ENCODE measurements around the gene GPR176.

The GPR176 gene

DNA sequence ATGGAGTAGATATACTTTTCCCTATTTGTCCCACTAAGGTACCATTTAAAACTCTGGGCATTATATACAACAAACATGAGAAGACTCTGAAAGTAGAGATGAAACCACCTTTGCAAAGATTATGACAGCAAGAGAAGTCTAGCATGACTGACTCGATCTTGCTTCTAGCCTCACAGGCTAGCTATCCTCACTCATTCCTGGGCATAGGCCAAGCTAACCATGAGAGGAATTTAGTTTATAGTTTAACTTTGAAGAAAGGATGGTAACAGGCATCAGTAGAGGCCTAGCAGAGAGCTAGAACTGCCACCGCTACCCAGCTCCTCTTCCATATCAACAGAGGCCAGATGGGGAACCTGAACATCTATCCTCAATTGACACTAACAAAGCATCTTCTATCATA is 74.0 kb downstream of the GPR176 start (continued):
- TF ChIP-seq, protein P1, sequence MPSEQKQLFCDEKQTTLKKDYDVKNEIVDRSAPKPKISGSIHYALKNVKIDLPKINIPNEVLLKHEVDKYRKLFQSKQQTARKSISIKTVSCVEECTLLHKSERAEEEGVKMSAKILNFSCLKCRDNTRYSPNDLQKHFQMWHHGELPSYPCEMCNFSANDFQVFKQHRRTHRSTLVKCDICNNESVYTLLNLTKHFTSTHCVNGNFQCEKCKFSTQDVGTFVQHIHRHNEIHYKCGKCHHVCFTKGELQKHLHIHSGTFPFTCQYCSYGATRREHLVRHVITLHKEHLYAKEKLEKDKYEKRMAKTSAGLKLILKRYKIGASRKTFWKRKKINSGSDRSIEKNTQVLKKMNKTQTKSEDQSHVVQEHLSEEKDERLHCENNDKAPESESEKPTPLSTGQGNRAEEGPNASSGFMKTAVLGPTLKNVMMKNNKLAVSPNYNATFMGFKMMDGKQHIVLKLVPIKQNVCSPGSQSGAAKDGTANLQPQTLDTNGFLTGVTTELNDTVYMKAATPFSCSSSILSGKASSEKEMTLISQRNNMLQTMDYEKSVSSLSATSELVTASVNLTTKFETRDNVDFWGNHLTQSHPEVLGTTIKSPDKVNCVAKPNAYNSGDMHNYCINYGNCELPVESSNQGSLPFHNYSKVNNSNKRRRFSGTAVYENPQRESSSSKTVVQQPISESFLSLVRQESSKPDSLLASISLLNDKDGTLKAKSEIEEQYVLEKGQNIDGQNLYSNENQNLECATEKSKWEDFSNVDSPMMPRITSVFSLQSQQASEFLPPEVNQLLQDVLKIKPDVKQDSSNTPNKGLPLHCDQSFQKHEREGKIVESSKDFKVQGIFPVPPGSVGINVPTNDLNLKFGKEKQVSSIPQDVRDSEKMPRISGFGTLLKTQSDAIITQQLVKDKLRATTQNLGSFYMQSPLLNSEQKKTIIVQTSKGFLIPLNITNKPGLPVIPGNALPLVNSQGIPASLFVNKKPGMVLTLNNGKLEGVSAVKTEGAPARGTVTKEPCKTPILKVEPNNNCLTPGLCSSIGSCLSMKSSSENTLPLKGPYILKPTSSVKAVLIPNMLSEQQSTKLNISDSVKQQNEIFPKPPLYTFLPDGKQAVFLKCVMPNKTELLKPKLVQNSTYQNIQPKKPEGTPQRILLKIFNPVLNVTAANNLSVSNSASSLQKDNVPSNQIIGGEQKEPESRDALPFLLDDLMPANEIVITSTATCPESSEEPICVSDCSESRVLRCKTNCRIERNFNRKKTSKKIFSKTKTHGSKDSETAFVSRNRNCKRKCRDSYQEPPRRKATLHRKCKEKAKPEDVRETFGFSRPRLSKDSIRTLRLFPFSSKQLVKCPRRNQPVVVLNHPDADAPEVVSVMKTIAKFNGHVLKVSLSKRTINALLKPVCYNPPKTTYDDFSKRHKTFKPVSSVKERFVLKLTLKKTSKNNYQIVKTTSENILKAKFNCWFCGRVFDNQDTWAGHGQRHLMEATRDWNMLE (tag by site-specific recombination; conservative IDR thresholded peaks at IDR 0.05; ENCODE audit: low read depth), result no peak
- TF ChIP-seq, protein P2, sequence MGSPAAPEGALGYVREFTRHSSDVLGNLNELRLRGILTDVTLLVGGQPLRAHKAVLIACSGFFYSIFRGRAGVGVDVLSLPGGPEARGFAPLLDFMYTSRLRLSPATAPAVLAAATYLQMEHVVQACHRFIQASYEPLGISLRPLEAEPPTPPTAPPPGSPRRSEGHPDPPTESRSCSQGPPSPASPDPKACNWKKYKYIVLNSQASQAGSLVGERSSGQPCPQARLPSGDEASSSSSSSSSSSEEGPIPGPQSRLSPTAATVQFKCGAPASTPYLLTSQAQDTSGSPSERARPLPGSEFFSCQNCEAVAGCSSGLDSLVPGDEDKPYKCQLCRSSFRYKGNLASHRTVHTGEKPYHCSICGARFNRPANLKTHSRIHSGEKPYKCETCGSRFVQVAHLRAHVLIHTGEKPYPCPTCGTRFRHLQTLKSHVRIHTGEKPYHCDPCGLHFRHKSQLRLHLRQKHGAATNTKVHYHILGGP (tag by site-specific recombination; IDR thresholded peaks at IDR 0.05), result no peak

DNA sequence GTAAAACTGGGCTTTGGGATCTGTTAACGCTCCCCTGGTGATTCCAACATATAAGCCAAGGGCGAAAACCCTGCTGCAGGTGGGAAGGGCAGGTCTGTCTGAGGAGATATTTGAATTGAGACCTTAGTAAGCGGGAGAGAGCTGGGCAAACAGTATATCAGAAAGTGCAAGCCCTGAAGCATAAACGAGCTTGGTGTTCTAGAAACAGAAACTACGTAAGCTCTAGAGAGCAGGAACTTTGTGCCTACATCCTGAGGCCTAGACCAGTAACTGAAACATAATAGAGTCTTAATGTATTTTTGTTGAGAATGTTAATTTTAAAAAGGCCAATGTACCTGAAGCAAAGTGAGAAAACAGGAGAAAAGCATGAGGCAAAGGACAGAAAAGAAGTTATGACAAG is 74.5 kb downstream of the GPR176 start:
- H3K4me1 ChIP-seq (ENCODE audit: control insufficient read depth, insufficient read depth, low read length), result no peaks in the 10 kb centered on the region
- CTCF ChIA-PET, result no interaction called here
- H3K36me3 ChIP-seq (ENCODE audit: control insufficient read depth in 2 of 2, insufficient read depth in 1 of 2, low read length in 2 of 2), result no peaks in the 10 kb centered on the region
- no peaks in the 10 kb centered on the region for H3K9me3 ChIP-seq (ENCODE audit: control insufficient read depth, insufficient read depth, low read depth, low read length)
- TF ChIP-seq, protein P3, sequence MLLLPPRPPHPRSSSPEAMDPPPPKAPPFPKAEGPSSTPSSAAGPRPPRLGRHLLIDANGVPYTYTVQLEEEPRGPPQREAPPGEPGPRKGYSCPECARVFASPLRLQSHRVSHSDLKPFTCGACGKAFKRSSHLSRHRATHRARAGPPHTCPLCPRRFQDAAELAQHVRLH (tag by site-specific recombination; IDR thresholded peaks at IDR 0.05), result no peak
- TF ChIP-seq KLF16 (tag by site-specific recombination; IDR thresholded peaks at IDR 0.05) (no peak), GLI2 (tag by site-specific recombination; IDR thresholded peaks at IDR 0.05; ENCODE audit: borderline replicate concordance, low read depth) (no peak), ZBTB1 (tag by site-specific recombination; IDR thresholded peaks at IDR 0.05) (no peak), MZF1 (tag by site-specific recombination; IDR thresholded peaks at IDR 0.05; ENCODE audit: borderline replicate concordance) (no peak), YY2 (tag by site-specific recombination; IDR thresholded peaks at IDR 0.05) (no peak), SP3 (tag by site-specific recombination; IDR thresholded peaks at IDR 0.05) (no peak), ZBTB8A (tag by site-specific recombination; IDR thresholded peaks at IDR 0.05) (no peak)
- TF ChIP-seq, protein P4, sequence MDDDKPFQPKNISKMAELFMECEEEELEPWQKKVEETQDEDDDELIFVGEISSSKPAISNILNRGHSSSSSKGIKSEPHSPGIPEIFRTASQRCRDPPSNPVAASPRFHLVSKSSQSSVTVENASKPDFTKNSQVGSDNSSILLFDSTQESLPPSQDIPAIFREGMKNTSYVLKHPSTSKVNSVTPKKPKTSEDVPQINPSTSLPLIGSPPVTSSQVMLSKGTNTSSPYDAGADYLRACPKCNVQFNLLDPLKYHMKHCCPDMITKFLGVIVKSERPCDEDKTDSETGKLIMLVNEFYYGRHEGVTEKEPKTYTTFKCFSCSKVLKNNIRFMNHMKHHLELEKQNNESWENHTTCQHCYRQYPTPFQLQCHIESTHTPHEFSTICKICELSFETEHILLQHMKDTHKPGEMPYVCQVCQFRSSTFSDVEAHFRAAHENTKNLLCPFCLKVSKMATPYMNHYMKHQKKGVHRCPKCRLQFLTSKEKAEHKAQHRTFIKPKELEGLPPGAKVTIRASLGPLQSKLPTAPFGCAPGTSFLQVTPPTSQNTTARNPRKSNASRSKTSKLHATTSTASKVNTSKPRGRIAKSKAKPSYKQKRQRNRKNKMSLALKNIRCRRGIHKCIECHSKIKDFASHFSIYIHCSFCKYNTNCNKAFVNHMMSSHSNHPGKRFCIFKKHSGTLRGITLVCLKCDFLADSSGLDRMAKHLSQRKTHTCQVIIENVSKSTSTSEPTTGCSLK (tag by site-specific recombination; IDR thresholded peaks at IDR 0.05), result no peak
- POLR2A ChIA-PET, result no interaction called here
- H3K4me3 ChIP-seq (ENCODE audit: low read depth, low read length), result no peak overlapping the region
- no peak overlapping the region for H3K27ac ChIP-seq (ENCODE audit: extremely low read depth, low read depth, low read length)

DNA sequence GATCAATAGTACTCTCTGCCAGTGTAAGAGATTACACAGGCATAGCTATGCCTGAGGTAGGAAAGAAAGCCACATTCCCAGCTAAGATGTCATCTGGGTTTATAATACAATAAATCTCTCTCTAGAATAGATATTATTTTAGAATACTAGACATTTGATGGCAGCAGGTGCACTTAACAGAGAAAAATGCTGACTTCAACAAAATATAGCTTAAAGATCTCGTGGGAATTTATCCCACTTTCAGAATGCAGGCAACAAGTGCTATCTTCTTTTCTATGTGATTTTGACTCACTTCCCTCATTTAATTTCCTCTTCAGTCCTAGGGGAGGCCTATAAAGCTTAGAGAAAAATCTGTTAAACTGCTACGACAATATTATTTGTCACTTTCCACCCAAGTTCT is 76.5 kb downstream of the GPR176 start:
- ChIA-PET CTCF (interaction anchor here (0.8 kb wide), 1 partner anchor 25 kb away, joined by 7 read pairs; no protein-coding TSS in a partner anchor), POLR2A (no interaction called here)
- H3K9me3 ChIP-seq (ENCODE audit: control insufficient read depth, insufficient read depth, low read depth, low read length), result no peaks in the 10 kb centered on the region
- no peaks in the 10 kb centered on the region for H3K4me1 ChIP-seq (ENCODE audit: control insufficient read depth, insufficient read depth, low read length)
- H3K27ac ChIP-seq (ENCODE audit: extremely low read depth, low read depth, low read length), result no peak overlapping the region
- no peaks in the 10 kb centered on the region for H3K36me3 ChIP-seq (ENCODE audit: control insufficient read depth in 2 of 2, insufficient read depth in 1 of 2, low read length in 2 of 2)
- TF ChIP-seq, protein P5, sequence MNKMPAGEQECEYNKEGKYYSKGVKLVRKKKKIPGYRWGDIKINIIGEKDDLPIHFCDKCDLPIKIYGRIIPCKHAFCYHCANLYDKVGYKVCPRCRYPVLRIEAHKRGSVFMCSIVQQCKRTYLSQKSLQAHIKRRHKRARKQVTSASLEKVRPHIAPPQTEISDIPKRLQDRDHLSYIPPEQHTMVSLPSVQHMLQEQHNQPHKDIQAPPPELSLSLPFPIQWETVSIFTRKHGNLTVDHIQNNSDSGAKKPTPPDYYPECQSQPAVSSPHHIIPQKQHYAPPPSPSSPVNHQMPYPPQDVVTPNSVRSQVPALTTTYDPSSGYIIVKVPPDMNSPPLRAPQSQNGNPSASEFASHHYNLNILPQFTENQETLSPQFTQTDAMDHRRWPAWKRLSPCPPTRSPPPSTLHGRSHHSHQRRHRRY (tag by site-specific recombination; IDR thresholded peaks at IDR 0.05), result no peak
- TF ChIP-seq ZNF670 (tag by site-specific recombination; IDR thresholded peaks at IDR 0.05; ENCODE audit: low read depth), result no peak
- TF ChIP-seq ZNF664 (tag by site-specific recombination; IDR thresholded peaks at IDR 0.05), result no peak
- no peak for TF ChIP-seq ZSCAN16 (tag by site-specific recombination; IDR thresholded peaks at IDR 0.05)
- TF ChIP-seq RBAK (tag by site-specific recombination; IDR thresholded peaks at IDR 0.05), result no peak
- TF ChIP-seq ZNF560 (tag by site-specific recombination; IDR thresholded peaks at IDR 0.05; ENCODE audit: borderline replicate concordance), result no peak
- no peak for TF ChIP-seq ZNF132 (tag by site-specific recombination; IDR thresholded peaks at IDR 0.05; ENCODE audit: borderline replicate concordance)
- no peak overlapping the region for H3K4me3 ChIP-seq (ENCODE audit: low read depth, low read length)
